Measurements from ENCODE around the gene PRRG2.

Gene PRRG2

DNA sequence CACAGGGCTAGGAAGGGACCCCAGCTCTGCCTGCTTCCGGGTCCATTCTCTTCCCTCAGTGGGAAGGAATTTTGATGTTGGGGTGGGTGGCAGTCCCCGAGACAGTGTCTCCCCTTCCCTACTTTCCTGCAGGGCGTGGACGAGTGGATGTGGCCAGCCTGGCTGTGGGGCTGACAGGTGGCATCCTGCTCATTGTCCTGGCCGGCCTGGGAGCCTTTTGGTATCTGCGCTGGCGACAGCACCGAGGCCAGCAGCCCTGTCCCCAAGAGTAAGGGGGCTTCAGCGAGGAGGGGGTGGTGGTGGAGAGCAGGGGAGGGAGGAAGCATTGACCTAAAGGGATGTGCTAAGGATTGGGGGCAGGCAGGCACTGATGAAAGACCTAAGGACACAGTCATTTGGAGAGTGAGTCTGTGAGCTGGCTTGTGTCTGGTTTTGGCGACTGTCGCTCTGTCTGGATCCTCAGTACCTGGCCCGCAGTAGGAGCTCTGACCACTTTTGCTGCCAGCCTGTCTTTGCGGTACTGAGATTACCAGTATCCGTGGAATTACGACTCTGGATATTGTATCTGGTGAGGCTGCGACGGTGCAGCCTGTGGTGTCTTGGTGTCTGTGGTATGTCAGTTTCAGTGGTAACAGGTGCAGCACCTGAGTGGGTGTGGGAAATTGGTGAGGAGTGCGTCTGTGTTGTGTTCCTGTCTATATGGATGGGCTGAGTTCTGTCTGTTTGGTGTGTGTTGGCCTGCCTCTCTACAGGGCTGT, 7.4 kb downstream of the PRRG2 start:
- no peak for DNase-seq (ENCODE audit: low read depth in 2 of 2)

- DNase-seq (ENCODE audit: low read depth in 2 of 2): no peak
Measured at GRCh38 chr19:49589502-49589905, 8.4 kb downstream of the PRRG2 start.

GRCh38 chr19:49590071-49590970, 9.2 kb downstream of the PRRG2 start:
- DNase-seq (ENCODE audit: low read depth in 2 of 2): peak; percentile 80 to 93

GRCh38 chr19:49590971-49591730, 10.0 kb downstream of the PRRG2 start, which contains the start of gene PRR12:
Gene PRR12, plus strand, starts transcription at chr19:49591182. Its CDS starts 473 bp downstream, at chr19:49591655.
- peak in 1 of 2 donors; percentile 39 for DNase-seq (ENCODE audit: low read depth in 2 of 2)

DNA sequence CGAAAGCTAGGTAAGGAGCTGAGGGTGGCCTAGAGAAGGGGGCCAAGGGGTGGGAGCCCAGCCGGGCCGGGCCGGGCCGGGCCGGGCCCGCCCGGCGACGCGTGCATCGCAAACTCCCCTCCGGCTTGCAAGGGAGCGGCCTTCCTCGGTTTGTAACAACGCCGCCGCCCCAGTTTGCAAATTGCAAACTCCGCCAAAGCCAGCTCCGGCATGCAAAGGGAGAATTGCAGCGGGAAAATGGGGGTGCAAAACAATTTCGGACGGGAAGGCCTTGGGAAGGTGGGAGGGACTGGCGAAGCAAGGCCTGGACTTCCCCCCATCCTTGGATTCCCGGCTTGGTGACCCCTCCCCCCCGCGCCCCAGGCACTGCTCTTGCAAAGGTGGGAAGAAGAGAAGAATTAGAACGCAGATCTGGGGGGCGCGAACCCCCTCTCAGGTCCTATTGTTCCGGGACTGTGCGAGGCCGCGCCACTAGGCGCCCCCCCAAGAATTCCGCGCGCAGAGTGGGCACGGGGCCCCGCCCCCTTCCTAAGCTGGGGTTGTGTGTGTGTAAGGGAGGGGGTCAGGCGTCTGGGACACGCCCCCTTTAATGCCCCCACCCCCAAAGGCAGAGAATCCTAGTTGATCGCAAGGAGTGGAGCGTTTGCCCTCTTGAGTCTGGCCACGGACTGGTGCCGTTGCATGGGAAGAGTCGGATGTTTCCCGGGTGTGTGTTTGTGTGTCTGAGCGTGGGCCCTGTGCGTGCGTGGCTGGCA, 10.8 kb downstream of the PRRG2 start:
- no peak for DNase-seq (ENCODE audit: low read depth in 2 of 2)

GRCh38 chr19:49592486-49593232, 11.5 kb downstream of the PRRG2 start:
- no peak for DNase-seq (ENCODE audit: low read depth in 2 of 2)

DNA sequence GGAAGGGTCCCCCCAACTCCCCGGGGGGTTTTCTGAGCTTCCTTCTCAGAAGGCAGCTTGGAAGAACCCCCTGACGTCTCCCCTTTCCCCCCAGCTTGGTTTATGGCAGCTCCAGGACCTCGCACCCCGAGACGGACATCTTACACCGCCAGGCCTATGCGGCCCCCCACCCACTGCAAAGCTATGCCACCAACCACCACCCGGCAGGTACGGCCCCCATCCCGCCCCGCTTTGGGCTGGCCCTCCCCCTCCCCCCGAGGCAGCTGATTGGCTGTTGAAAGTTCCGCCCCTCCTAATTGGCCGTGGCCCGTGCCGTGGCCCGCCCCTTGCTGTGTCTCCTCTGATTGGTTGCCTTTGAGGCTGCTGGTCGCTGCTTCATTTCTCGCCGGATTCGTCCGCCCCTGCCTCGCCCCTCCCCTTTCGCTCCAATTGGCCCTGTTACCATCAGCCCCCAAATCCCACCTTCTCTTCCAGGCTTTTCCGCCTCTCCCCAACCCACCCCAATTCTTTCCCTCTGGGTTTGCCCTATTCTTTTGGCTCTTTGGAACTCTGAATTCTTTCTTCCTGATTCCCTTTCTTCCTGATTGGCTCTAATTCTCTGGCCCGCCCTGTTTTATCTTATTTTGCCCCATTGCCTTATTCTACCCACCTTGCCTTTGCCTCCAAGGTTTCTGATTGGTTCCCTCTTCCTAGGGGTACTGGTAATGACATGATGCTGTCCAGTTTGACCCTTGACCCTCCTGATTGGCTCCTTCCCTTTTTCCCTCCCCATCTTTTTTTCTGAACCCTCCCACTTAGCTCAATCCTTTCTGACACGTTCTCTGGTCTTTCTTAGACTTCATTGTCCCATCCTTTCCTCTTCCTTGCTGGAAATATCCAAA, 12.4 kb downstream of the PRRG2 start:
- DNase-seq (ENCODE audit: low read depth in 2 of 2): peak; percentile 77 to 90

- no peak for DNase-seq (ENCODE audit: low read depth in 2 of 2)
Measured at GRCh38 chr19:49594157-49594992, 13.3 kb downstream of the PRRG2 start.

GRCh38 chr19:49594993-49595818, 14.1 kb downstream of the PRRG2 start:
- DNase-seq (ENCODE audit: low read depth in 2 of 2): no peak

DNA sequence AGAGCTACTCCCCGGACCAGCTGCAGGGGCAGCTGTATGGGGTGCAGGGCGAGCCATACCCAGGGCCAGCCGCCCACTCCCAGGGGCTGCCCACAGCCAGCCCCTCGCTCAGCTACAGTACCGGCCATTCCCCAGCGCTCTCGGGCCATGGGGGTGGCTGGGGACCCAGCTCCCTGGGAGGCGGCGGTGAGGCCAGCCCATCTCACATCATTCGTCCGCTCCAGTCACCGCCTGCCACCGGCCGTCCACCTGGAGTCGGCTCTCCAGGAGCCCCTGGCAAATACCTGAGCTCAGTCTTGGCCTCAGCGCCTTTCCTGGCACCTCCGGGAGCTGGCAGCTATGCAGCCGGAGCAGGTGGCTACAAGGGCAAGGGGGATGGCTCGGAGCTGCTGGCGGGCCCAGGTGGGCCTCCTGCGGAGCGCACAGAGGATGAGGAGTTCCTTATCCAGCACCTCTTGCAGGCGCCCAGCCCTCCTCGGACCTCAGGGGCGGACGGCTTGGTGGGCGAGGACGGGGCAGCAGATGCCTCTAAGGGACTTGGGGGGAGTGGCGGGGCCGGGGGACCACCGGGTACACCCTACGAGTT, 14.8 kb downstream of the PRRG2 start:
- DNase-seq (ENCODE audit: low read depth in 2 of 2): no peak

DNA sequence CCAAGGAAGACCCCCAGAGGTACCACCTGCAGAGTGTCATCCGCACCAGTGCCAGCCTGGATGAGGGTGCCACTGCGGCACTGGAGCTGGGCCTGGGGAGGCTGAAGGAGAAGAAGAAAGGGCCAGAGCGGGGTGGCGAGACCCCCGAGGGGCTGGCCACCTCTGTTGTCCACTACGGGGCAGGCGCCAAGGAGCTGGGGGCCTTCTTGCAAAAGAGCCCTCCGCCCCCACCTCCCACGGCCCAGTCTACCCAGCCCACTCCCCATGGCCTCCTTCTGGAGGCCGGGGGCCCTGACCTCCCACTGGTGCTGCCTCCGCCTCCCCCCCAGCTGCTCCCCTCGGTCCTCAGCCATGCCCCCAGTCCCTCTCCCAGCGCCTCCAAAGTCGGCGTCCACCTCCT, 15.3 kb downstream of the PRRG2 start:
- no peak for DNase-seq (ENCODE audit: low read depth in 2 of 2)

DNA sequence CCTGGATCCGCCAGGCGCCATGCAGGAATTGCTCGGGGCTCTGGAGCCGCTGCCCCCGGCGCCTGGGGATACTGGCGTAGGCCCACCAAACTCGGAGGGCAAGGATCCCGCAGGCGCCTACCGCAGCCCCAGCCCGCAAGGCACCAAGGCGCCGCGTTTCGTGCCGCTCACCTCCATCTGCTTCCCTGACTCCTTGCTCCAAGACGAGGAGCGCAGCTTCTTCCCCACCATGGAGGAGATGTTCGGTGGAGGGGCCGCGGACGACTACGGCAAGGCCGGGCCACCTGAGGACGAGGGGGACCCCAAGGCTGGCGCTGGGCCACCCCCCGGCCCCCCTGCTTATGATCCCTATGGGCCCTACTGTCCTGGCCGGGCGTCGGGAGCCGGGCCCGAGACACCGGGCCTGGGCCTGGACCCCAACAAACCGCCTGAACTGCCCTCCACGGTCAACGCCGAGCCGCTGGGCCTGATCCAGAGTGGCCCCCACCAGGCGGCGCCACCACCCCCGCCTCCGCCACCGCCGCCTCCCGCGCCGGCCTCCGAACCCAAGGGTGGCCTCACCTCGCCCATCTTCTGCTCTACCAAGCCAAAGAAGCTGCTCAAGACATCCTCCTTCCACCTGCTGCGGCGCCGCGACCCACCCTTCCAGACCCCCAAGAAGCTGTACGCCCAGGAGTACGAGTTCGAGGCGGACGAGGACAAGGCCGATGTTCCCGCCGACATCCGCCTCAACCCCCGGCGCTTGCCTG, 16.0 kb downstream of the PRRG2 start:
- no peak for DNase-seq (ENCODE audit: low read depth in 2 of 2)

DNA sequence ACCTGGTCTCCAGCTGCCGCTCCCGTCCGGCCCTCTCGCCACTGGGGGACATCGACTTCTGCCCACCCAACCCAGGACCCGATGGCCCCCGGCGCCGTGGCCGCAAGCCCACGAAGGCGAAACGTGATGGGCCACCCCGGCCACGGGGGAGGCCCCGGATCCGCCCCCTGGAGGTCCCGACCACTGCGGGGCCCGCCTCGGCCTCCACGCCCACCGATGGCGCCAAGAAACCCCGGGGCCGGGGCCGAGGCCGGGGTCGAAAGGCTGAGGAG, 16.5 kb downstream of the PRRG2 start:
- no peak for DNase-seq (ENCODE audit: low read depth in 2 of 2)

GRCh38 chr19:49599378-49600295, 18.5 kb downstream of the PRRG2 start:
- DNase-seq (ENCODE audit: low read depth in 2 of 2): no peak

- no peak for DNase-seq (ENCODE audit: low read depth in 2 of 2)
Measured at GRCh38 chr19:49601482-49602038, 20.4 kb downstream of the PRRG2 start.

- no peak for DNase-seq (ENCODE audit: low read depth in 2 of 2)
Measured at GRCh38 chr19:49602806-49603205, 21.7 kb downstream of the PRRG2 start.
